Mesendoderm (in vitro differentiated cells): ENCODE data around the gene SYT17.
A peak's percentile ranks its signal among the peaks of the same experiment; 100 is the strongest.

Experiments
- DNase-seq: peaks from one replicate; pipeline ENCODE4 v3.0.0; 2013
- H2AK5ac ChIP-seq: 2 replicates; pipeline ENCODE4 v1.6.1; 2013; ENCODE audit warnings: low read length, inconsistent platforms
- H2BK120ac ChIP-seq: 2 replicates; pipeline ENCODE4 v1.6.1; 2013; ENCODE audit warnings: low read depth, mild to moderate bottlenecking, low read length, moderate library complexity, mixed read lengths
- H2BK15ac ChIP-seq: replicated peaks from 2 replicates; pipeline ENCODE4 v1.6.1; 2013; ENCODE audit warnings: low read depth, mild to moderate bottlenecking, moderate library complexity
- H2BK5ac ChIP-seq: 2 replicates; pipeline ENCODE4 v1.6.1; 2013; ENCODE audit warnings: low read length, inconsistent platforms
- H3K18ac ChIP-seq: 2 replicates; pipeline ENCODE4 v1.6.1; 2013; ENCODE audit warnings: mild to moderate bottlenecking, low read length, mixed read lengths
- H3K23ac ChIP-seq: one replicate; pipeline ENCODE4 v1.6.1; 2013; ENCODE audit warnings: low read length
- H3K27ac ChIP-seq: 2 replicates; pipeline ENCODE4 v1.5.1; 2013; ENCODE audit warnings: low read depth, mild to moderate bottlenecking, inconsistent platforms, low read length, moderate library complexity
- H3K27me3 ChIP-seq: 2 replicates; pipeline ENCODE4 v1.6.1; 2013; ENCODE audit warnings: low read length, control low read depth, mild to moderate bottlenecking, inconsistent platforms; ENCODE audit not compliant: insufficient read depth, poor library complexity
- H3K36me3 ChIP-seq: 2 replicates; pipeline ENCODE4 v1.6.1; 2013; ENCODE audit warnings: low read length, inconsistent platforms; ENCODE audit not compliant: control insufficient read depth, insufficient read depth
- H3K4ac ChIP-seq: one replicate; pipeline ENCODE4 v1.6.1; 2013; ENCODE audit warnings: low read depth, mild to moderate bottlenecking, low read length, moderate library complexity
- H3K4me1 ChIP-seq: 2 replicates; pipeline ENCODE4 v1.6.1; 2013; ENCODE audit warnings: low read depth, low read length, inconsistent platforms; ENCODE audit not compliant: control insufficient read depth
- H3K4me2 ChIP-seq: 2 replicates; pipeline ENCODE4 v1.6.1; 2013; ENCODE audit warnings: low read length
- H3K4me3 ChIP-seq: 2 replicates; pipeline ENCODE4 v1.5.1; 2013; ENCODE audit warnings: mild to moderate bottlenecking, low read length
- H3K56ac ChIP-seq: one replicate; pipeline ENCODE4 v1.6.1; 2013; ENCODE audit warnings: low read length
- H3K79me1 ChIP-seq: 2 replicates; pipeline ENCODE4 v1.6.1; 2013; ENCODE audit warnings: low read length, inconsistent platforms
- H3K79me2 ChIP-seq: 2 replicates; pipeline ENCODE4 v1.6.1; 2013; ENCODE audit warnings: mild to moderate bottlenecking, low read length; ENCODE audit not compliant: control insufficient read depth, insufficient read depth
- H3K9ac ChIP-seq: 2 replicates; pipeline ENCODE4 v1.6.1; 2013; ENCODE audit warnings: low read length, inconsistent platforms
- H4K5ac ChIP-seq: one replicate; pipeline ENCODE4 v1.6.1; 2013; ENCODE audit warnings: low read length
- H4K8ac ChIP-seq: one replicate; pipeline ENCODE4 v1.6.1; 2013; ENCODE audit warnings: low read depth, mild to moderate bottlenecking, control low read depth, low read length, moderate library complexity
- WGBS: extraction: QIAGEN DNeasy Blood & Tissue Kit; methylation state at CpG from one replicate; pipeline ENCODE4 v1.1.7; 2013; ENCODE audit warnings: low lambda C conversion rate, missing lambda C conversion rate; ENCODE audit not compliant: insufficient coverage; ENCODE audit errors: extremely low coverage; 5-methylcytosine and 5-hydroxymethylcytosine counted together

SYT17 gene

DNA sequence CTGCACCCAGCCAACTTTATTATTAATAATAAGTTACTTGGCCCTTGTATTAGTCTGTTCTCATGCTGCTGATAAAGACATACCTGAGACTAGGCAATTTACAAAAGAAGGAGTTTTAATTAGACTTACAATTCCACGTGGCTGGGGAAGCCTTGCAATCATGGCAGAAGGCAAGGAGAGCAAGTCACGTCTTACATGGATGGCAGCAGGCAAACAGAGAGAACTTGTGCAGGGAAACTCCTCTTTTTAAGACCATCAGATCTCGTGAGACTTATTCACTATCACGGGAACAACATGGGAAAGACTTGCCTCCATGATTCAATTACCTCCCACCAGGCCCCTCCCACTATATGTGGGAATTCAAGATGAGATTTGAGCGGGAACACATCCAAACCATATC lies 47.7 kb downstream of the SYT17 start:
- H3K4me2 ChIP-seq, result no peak overlapping the region
- no peak overlapping the region for H2BK120ac ChIP-seq
- no peaks in the 10 kb centered on the region for H3K27me3 ChIP-seq
- no CpG with 5 or more reads among the region's 5 CpGs for WGBS
- no peak overlapping the region for H3K56ac ChIP-seq
- no peak overlapping the region for H3K9ac ChIP-seq
- H2AK5ac ChIP-seq, result no peak overlapping the region
- H2BK5ac ChIP-seq, result no peak overlapping the region
- H3K79me1 ChIP-seq, result no peaks in the 10 kb centered on the region
- H3K4me1 ChIP-seq, result no peaks in the 10 kb centered on the region
- H3K23ac ChIP-seq, result no peak overlapping the region
- no peak overlapping the region for H3K4ac ChIP-seq
- H4K8ac ChIP-seq, result no peak overlapping the region
- H4K5ac ChIP-seq, result no peak overlapping the region
- no peak overlapping the region for H3K4me3 ChIP-seq
- no peaks in the 10 kb centered on the region for H3K36me3 ChIP-seq
- DNase-seq, result no peak
- H3K79me2 ChIP-seq, result no peaks in the 10 kb centered on the region
- no peak overlapping the region for H2BK15ac ChIP-seq
- no peak overlapping the region for H3K27ac ChIP-seq
- H3K18ac ChIP-seq, result no peak overlapping the region

DNA sequence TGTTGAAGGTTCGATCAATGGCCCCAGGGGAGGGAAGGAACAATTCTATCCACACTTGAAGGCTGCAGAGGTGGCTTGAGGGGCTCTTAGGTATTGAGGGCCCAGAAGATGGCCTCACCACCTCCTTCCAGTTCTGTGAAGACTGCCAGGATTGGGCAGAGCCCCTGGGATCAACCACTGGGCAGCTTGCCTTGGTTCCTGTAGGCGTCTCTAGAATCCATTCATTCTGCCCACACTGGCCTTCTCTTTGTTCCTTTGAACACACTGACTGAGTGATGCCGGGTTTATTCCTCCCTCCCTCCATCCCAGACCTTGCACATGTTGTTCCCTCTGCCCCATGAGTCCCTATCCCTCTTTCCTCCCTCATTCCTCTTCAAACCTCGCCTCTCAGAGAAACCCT lies 50.5 kb downstream of the SYT17 start:
- Histone ChIP-seq H3K4me3 (no peak overlapping the region), H3K27me3 (no peaks in the 10 kb centered on the region), H3K79me1 (no peaks in the 10 kb centered on the region), H2BK5ac (no peak overlapping the region), H2AK5ac (no peak overlapping the region), H3K9ac (no peak overlapping the region), H3K4me2 (no peak overlapping the region), H4K5ac (no peak overlapping the region), H3K23ac (no peak overlapping the region), H3K27ac (no peak overlapping the region), H2BK15ac (no peak overlapping the region), H2BK120ac (no peak overlapping the region), H3K79me2 (no peaks in the 10 kb centered on the region), H4K8ac (no peak overlapping the region), H3K36me3 (no peaks in the 10 kb centered on the region), H3K18ac (no peak overlapping the region), H3K56ac (no peak overlapping the region), H3K4me1 (no peaks in the 10 kb centered on the region), H3K4ac (no peak overlapping the region)
- WGBS, result no CpG with 5 or more reads among the region's 4 CpGs
- DNase-seq, result no peak

DNA sequence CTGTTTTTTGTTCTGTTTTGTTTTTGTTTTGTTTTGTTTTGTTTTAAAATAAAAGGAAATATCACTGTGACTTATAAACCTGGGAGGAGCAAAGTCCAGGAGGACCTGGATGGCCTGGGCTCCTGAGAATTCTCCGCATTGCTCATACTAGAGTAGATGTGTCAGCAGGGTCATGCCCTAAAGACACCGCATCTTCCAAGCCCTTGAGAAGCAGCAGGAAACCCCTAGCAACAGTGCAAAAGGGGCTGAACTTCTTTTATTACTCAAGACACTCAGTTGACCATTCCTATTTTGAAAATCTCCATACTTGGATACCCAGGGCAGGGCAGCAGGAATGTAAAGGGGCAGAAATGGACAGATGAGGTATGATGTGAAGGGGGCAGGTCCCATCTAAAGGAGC lies 51.8 kb downstream of the SYT17 start:
- Histone ChIP-seq H3K4me3 (no peak overlapping the region), H3K4me2 (no peak overlapping the region), H2BK15ac (no peak overlapping the region), H3K36me3 (no peaks in the 10 kb centered on the region), H3K27ac (no peak overlapping the region), H2BK120ac (no peak overlapping the region), H2BK5ac (no peak overlapping the region), H3K4ac (no peak overlapping the region), H3K79me2 (no peaks in the 10 kb centered on the region), H3K56ac (no peak overlapping the region), H3K23ac (no peak overlapping the region), H3K18ac (no peak overlapping the region), H3K4me1 (no peaks in the 10 kb centered on the region), H3K27me3 (no peaks in the 10 kb centered on the region), H4K5ac (no peak overlapping the region), H4K8ac (no peak overlapping the region), H3K9ac (no peak overlapping the region), H3K79me1 (no peaks in the 10 kb centered on the region), H2AK5ac (no peak overlapping the region)
- WGBS, result no CpG with 5 or more reads among the region's 2 CpGs
- no peak for DNase-seq

DNA sequence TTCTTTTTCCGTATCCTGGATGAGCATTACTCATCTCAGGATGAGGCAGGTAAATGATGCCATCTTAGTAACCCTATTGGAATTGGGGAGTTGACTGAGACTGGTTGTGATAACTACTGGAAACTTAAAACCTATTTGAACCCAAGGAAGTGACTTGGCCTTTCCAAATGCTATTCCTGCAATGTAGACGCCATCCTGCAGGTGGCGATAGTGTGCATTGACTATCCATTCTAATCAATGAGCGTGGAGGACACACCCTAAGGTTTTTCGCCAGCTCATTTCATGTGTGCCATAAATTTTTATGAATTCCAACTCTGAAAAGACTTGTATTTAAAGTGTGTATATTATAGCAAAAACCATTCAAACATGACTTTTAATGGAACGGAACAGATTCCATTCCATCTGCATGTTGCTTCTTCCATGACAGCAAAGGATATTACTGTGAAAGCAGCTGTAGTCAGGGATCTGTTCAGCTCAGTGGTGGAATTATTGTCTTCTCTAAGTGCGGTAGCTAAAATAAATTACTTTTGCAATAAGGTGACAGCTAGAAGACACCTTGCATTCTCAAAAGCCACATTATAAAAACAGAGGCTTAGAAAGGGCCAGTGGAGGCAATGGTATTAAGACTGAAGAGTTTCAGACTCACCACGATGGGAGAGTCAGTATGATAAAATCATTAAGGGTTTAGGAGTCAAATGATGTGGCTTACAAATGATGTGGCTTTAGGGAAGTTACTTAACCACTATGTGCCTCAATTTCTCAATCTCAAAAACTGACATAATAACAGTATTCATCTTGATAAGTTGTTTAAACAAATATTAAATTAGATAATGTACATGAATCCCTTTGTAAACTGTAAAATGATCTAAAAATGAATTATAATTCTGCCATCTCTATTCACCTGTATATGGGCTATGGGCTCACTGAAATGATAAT lies 55.5 kb downstream of the SYT17 start:
- H3K23ac ChIP-seq, result no peak overlapping the region
- no peak overlapping the region for H3K27ac ChIP-seq
- H3K4me2 ChIP-seq, result no peak overlapping the region
- H3K56ac ChIP-seq, result no peak overlapping the region
- H3K9ac ChIP-seq, result no peak overlapping the region
- no peak overlapping the region for H4K5ac ChIP-seq
- no peak overlapping the region for H2BK120ac ChIP-seq
- H3K79me2 ChIP-seq, result no peaks in the 10 kb centered on the region
- no peak overlapping the region for H3K4me3 ChIP-seq
- H2BK15ac ChIP-seq, result no peak overlapping the region
- WGBS, result no CpG with 5 or more reads among the region's 8 CpGs
- H4K8ac ChIP-seq, result no peak overlapping the region
- no peak overlapping the region for H3K18ac ChIP-seq
- no peak overlapping the region for H2BK5ac ChIP-seq
- no peak overlapping the region for H2AK5ac ChIP-seq
- no peaks in the 10 kb centered on the region for H3K79me1 ChIP-seq
- H3K27me3 ChIP-seq, result no peaks in the 10 kb centered on the region
- H3K4me1 ChIP-seq, result no peaks in the 10 kb centered on the region
- no peak overlapping the region for H3K4ac ChIP-seq
- H3K36me3 ChIP-seq, result no peaks in the 10 kb centered on the region
- DNase-seq, result peak; percentile 67

DNA sequence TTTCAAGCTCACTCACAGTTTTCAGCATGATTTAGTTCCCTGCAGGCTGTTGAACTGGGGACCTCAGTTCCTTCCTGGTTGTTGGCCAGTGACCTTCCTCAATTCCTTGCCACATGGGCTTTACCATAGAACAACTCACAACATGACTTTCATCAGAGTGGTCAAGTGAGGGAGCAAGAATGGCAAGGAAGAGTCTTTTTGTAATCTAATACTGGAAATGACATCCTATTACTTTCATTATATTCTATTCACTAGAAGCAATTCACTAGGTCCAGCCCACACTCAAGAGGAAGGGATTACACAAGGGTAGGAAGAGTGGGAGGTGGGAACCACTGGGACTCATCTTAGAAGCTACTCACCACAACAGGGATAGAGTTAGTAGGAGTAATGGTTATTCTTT lies 57.6 kb downstream of the SYT17 start:
- no peak overlapping the region for H2BK5ac ChIP-seq
- H2BK120ac ChIP-seq, result no peak overlapping the region
- H3K36me3 ChIP-seq, result no peaks in the 10 kb centered on the region
- no peak overlapping the region for H4K8ac ChIP-seq
- DNase-seq, result no peak
- H3K4me2 ChIP-seq, result no peak overlapping the region
- H4K5ac ChIP-seq, result no peak overlapping the region
- H2AK5ac ChIP-seq, result no peak overlapping the region
- no peak overlapping the region for H3K27ac ChIP-seq
- no peaks in the 10 kb centered on the region for H3K4me1 ChIP-seq
- no peak overlapping the region for H3K18ac ChIP-seq
- no peaks in the 10 kb centered on the region for H3K27me3 ChIP-seq
- H3K9ac ChIP-seq, result no peak overlapping the region
- H3K79me1 ChIP-seq, result no peaks in the 10 kb centered on the region
- H3K56ac ChIP-seq, result no peak overlapping the region
- no peak overlapping the region for H3K23ac ChIP-seq
- H3K79me2 ChIP-seq, result no peaks in the 10 kb centered on the region
- no peak overlapping the region for H3K4me3 ChIP-seq
- no peak overlapping the region for H2BK15ac ChIP-seq
- H3K4ac ChIP-seq, result no peak overlapping the region

DNA sequence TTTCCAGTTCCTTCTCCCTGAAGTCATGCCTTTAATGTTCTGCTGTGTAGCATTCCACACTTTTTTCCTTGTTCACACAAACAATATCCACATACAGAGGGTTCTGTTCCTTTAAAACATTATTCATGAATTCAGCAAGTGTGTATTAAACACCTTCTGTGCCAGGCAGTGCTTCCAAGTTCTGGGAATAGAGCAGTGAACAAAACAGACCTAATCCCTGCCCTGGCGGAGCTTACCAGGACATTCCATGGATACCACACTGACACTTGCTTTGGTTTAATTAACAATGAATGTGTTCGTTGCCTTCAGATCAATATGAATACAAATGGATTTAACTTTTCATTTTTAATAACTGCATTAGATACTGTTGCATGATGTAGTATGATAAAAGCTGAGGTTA lies 59.6 kb downstream of the SYT17 start:
- H2AK5ac ChIP-seq, result no peak overlapping the region
- H3K79me1 ChIP-seq, result no peaks in the 10 kb centered on the region
- no peak overlapping the region for H4K5ac ChIP-seq
- H3K79me2 ChIP-seq, result no peaks in the 10 kb centered on the region
- no peaks in the 10 kb centered on the region for H3K4me1 ChIP-seq
- H3K27ac ChIP-seq, result no peak overlapping the region
- H3K56ac ChIP-seq, result no peak overlapping the region
- DNase-seq, result peak; percentile 64
- no peak overlapping the region for H2BK120ac ChIP-seq
- H4K8ac ChIP-seq, result no peak overlapping the region
- no peak overlapping the region for H2BK5ac ChIP-seq
- no peak overlapping the region for H3K4ac ChIP-seq
- no CpG with 5 or more reads among the region's 2 CpGs for WGBS
- no peak overlapping the region for H2BK15ac ChIP-seq
- no peak overlapping the region for H3K9ac ChIP-seq
- H3K36me3 ChIP-seq, result no peaks in the 10 kb centered on the region
- no peak overlapping the region for H3K4me2 ChIP-seq
- H3K18ac ChIP-seq, result no peak overlapping the region
- no peak overlapping the region for H3K23ac ChIP-seq
- H3K27me3 ChIP-seq, result no peaks in the 10 kb centered on the region
- no peak overlapping the region for H3K4me3 ChIP-seq
